HG03060 (cell line): ENCODE measurements around the gene VWA7.

Source experiments
- ATAC-seq: cut with Tn5 transposase; IDR thresholded peaks from one replicate; pipeline ENCODE4 v1.9.1; 2021; ENCODE audit warnings: low read depth, moderate number of reproducible peaks; ENCODE audit not compliant: unreplicated experiment

Gene VWA7

DNA sequence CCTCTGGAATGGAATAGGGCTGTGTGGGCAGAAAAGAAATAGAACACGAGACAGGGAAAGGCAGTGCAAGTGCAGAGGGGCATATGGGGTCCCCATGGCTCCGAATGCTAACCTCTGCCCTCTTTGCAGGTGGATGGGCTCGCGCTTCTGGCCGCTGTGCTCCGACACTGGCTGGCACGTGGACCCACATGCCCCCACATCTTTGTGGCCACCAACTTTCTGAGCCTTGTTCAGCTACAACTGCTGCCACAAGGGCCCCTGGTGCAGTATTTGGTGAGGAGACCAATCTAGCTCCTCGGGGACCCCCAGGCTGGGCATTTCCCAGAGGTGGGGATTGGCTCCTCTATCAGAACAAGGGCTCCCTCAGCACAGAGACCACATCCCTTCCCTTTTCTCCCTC is 15.8 kb downstream of the VWA7 start:
- no peak for ATAC-seq

DNA sequence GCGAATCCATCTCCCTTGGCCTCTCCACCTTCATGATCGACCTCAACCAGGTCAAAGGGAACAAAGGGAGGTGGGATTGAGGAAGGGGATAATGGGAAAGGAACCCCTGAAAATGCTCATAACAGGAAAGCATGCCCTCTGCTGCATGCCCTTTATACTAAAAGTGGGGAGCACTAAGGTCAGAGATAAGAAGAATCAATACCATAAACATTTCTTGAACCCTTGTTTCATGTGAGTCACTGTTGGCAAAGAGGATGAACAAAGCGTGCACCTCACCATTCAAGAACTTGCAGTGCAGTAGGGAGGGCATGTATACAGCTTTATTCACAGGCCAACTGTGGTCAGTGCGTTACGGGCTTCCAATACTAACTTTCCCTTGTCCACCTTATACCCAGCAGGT is 16.3 kb downstream of the VWA7 start:
- ATAC-seq = no peak

DNA sequence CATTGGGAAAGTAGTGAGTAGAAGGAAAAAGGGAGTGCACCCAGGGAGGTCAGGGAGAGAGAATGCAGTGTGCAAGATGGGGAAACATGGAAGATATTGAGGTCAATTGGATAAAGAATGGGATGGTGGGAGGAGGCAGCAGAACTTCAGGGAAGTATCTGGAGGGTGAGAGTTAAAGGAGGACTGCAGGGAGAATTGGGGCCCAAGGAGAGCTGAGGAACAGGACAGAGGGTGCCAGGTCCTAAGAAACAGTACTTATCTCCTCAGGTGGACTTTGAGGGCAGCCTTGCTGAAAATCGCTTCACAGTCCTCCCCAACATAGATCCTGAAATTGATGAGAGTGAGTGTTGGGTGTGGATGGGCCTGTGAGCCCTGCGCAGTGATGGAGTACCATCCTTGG is 18.8 kb downstream of the VWA7 start:
- no peak for ATAC-seq

DNA sequence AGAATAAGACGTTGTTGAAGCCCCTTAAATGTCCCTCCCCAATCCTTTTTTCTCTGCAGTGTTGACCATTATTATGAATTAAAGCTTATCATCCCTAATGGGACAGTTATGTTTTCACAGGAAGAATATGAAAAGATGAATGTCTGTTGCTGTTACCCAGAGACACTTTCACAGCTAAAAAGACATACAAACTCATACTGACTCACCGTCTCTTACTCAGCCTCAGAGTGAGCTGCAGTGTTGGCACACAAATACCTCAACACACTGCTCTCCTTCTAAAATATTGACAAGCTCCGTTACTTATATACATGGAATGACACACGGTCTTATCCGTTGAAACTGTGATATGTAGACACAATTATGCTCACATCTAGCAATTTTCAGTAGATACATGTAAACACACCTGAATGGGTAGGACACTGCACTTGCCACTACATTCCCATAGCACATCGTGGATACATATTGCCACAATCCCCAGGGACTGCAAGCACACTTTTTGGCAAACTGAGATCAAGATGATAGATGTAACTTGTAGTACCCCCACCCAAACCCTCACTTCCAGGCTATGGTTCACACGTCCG is 24.3 kb downstream of the VWA7 start:
- no peak for ATAC-seq

DNA sequence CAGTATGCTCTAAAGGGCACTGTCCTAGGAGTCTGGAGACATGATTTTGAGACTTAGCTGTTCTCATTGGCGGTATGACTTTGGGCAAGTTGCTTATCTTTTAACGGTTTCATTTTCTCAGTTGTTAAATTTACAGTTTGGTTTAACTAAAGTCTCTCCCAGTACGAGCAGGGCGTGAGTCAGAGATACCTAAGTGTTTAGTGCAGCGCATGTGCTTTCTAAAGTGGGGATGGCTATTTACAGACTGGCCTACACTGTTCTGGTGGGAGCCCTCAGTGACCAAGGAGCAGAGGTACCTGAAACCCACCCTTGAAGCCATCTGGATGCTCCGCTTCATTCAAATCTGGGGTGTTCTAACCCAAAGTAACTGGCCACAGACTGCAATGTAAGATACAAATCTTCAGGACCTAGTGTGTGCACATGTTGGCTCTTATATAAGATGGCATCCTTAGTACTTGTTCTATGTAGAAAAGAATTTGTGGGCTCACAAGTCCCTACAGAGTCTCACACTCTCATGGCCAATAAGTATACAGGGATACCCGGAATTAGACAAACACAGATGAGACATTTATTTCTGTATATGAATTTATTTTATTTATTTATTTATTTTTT is 26.6 kb downstream of the VWA7 start:
- ATAC-seq = no peak

DNA sequence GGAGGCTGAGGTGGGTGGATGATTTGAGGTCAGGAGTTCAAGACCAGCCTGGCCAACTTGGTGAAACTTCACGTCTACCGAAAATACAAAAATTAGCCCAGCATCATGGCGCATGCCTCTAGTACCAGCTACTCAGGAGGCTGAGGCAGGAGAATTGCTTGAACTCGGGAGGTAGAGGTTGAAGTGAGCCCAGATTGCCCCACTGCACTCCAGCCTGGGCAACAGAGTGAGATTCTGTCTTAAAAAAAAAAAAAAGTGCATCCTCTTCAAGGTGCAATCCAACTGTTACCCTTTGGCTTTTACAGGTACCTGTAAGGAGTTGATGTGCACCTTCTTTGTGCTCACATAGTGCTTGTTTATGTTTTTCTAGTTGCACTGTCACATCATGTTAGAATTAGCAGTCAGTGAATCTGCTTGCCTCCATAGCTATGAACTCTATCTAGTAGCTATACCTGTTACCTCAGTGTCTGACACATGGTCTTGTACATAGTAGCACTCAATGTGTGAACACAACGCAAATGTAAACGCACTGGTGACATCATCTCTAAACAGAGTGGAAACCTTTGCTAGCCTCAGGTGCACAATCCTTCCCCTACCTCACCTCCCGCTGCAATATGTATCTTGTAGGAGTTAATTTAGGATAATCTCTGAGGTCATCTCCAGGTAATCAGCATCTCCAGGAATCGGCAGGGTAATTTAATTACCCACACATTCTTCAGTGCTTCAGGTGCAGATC is 27.7 kb downstream of the VWA7 start:
- no peak for ATAC-seq

DNA sequence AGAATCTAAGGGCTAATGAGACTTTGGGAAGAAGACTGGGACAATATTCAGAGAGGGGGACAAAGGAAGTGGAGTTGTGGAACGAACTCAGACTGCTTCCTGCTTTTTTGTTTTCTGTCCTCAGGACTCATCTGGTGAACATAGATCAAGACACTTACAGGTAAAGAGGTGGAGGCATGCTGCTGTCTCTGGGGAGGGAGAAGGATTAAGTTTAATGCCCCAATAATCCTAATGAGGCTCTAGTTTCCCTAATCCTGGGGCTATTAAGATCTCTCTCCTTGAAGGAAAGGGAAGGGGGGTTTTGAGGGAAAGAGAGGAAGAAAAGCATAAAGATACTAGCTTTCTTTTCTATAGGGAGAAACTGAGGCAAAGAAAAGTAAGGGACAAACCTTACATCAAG is 32.7 kb downstream of the VWA7 start:
- ATAC-seq = no peak

DNA sequence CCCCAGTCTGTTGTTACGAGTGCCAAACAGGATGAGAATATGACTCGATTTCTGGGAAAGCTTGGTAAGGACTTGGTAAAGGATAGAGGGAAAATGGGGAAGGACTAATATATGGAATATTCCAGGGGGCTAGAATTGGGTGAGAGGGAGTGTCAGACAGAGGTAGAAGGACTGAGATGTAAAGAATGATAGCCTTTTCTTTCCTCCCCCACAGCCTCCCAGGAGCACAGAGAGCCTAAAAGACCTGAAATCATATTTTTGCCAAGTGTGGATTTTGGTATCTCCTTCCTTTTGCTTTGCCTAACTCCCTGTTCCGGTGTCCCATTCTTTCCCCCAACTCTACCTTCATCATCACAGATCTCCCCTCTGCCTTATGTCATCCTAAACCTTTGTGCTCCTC is 34.2 kb downstream of the VWA7 start:
- ATAC-seq = no peak

DNA sequence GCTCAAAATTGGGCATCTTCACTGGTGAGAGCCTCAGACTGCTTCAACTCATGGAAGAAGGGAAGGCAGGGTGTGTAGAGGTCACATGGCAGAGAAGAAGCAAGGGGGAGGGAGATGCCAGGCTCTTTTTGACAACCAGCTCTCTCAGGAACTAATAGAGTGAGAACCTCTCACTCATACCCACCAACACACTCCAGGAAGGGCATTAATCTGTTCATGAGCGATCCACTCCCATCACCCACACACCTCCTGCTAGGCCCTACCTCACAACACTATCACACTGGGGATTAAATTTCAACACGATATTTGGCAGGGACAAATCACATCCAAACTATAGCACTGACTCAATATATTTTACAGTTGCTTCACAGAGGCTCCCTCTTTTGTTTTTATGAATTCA is 35.3 kb downstream of the VWA7 start:
- no peak for ATAC-seq

DNA sequence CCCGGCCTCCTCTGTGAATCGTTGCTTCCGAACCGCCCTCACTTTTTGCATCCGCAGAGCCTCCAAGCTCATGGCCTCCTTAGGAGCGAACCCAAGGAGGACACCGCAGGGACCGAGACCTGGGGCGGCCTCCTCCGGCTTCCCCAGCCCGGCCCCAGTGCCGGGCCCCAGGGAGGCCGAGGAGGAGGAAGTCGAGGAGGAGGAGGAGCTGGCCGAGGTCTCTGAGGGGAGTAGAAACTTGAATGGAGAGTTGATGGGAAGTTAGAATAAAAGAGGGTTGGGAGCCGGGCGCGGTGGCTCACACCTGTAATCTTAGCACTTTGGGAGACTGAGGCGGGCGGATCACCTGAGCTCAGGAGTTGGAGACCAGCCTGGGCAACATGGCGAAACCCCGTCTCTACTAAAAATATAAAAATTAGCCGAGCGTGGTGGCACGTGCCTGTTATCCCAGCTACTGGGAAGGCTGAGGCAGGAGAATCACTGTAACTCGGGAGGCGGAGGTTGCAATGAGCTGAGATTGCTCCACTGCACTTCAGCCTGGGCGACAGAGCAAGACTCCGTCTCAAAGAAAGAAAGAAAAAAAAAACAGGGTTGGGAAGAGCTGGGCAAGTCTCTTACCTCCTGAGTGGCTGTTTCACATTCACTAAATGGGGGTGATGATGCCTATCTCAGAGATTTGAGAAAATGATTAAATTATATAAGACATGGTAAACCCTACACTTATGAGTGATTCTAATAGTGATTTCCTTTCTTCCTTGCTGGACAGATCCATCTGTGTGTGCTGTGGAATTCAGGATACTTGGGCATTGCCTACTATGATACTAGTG is 36.5 kb downstream of the VWA7 start:
- ATAC-seq = no peak

DNA sequence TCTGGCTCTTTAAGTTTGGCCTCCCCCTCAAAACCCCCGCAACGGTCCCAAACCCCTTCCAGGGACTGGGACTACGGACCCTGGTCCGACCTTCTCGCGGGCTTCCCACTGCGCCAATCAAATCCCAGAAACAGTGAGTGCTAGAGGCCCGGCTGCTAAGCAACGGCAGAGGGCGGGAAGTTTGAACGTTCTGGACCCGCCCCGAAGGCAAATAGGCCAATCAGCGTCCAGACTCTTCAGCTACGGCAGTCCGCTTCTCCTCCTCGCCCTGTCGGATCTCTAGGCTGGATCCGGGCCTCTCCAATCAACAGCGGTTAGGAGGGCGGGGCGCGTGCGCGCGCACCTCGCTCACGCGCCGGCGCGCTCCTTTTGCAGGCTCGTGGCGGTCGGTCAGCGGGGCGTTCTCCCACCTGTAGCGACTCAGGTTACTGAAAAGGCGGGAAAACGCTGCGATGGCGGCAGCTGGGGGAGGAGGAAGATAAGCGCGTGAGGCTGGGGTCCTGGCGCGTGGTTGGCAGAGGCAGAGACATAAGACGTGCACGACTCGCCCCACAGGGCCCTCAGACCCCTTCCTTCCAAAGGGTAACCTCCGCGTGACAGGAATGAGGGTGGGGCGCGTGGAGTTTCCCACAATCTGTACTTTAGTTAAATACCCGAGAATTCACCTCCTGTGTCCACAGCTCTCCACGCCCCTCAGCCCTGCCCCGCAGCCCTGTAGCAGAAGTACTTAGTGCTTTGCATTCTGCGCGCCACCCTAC is 37.3 kb downstream of the VWA7 start, which contains the start of gene MSH5:
TSS of gene MSH5 (plus strand) at position 367 of the 758 bp plus-strand sequence. CDS start 462 bp downstream, outside the sequence.
- peak; percentile 46 for ATAC-seq

DNA sequence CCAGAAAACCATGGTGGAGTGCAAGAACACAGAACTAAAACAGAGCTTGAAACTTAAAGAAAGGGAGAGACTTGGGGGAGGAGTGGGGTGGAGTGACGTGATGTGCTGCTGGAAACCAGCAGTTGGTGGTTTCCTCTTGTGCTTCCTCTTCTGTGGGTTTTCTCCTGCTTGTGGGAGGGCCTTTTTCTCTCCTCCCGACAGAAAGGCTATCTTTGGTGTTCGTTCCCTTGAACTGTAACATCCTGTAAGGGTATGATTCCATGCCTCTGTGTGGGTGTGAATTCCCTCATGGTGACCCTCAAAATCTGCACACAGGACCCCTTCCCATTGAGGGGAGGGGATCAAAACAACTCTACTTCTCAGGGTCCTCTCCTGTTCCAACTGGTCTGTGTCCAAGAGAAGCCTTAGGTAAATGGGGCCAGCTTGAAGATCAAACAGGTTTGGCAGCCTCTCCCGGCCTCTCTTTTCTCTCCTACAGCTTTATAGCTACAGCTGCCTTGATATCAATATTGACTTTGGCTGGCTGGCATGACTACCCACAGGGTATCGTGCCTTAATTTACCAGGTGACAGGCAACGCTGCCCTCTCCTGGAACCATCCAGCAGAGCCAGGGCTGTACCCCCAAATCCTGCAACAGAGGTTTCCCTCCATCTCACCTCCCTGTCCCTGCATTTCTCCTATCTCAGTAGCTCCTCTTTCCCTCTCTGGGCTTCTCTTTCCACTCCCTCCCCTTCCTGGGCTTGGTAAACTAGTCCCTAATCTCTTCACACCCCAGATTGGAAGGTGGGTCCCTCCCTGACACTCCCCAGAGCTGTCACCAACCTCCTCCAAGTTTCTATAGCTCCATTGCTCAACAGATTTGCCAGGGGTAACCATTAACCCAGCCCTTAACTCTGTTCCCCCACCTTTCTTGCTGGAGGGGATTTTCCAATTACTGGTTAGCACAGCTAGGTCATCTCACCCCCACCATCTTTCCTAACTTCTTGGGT is 38.8 kb downstream of the VWA7 start:
- ATAC-seq = no peak

DNA sequence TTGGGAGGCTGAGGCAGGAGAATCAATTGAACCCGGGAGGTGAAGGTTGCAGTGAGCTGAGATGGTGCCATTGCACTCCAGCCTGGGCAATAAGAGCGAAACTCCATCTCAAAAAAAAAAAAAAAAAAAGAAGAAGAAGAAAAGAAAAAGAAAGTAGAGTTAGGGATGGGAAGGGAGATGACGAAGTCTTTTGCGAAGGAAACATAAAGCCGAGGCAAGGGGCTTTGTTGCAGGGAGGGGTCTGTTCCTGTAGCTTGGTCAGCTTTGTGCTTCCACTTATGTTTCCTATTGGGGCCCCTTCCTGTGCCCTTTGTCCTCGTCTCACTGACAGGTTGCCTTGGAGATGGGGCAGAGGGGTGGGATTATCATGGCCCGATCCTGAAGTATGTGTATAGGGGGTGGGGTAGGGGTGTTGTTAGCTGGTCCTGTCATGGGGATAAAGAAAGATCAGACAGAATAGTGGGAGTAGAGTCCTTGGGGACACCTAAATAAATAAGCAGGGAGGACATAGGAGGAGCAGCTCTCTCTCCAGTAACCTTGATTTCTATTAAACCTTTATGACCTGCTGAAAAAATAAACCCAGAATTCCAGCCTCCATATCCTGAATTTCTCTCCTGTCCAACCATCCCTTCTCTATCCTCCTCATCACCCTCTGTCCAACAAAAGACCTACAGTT is 39.7 kb downstream of the VWA7 start:
- ATAC-seq = no peak

DNA sequence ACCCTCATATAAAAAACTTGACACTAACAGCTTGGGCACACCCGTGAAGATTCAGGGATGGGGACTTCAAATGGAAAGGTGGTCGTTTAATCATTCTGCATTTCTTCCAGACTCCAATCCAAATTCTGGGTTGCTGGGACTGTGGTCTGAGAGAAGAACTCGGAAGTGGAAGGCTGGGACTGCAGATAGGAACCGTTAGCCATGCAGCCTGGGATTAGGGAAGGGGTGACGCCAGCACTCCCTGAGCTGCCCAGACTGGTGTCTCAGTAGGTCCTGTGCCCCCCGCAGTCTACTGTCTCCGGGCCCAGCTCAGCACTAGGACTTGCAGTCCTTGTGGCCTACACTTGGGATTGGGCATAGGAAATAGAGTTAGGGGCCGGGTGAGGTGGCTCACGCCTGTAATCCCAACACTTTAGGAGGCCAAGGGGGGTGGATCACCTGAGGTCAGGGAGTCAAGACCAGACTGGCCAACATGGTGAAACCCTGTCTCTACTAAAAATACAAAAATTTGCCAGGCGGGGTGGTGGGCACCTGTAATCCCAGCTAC is 40.3 kb downstream of the VWA7 start:
- ATAC-seq = no peak

DNA sequence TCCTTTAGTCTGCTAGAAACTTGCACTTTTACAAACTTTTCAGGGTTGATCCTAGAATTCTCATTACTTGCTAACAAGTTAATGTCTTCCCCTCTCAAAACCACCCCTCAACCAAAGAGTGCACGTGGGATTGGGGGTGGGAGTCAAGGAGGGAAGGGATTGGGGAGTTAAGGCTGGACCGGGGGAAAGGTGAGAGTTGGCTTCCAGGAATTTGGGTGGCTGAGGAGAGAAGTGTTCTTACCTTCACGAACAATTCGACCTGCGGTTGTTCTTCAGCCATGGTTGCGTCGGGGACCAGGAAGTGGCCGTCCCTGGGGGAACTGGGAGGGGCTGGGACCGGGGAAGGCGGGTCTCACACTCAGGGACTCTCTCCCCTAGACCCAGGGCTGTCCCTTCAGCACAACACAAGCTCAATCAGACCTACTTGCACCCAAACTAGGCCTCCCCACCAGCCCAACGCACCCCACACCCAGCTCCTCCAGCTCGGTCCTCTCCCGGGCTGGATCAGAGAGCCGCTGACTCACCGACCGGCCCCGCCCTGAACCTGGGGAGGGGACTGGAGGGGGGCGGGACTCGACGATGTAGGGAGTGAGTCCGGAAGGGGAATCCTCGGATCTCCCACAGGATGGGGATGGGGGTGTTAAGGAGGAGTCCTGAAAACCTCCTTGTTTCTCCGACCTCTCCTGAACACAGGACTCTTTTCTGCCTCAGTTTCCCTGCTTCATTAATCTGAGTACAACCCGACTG is 40.9 kb downstream of the VWA7 start, which contains the start of gene CLIC1:
TSS of gene CLIC1 (minus strand) at position 510 of the 747 bp plus-strand sequence. CDS start at position 280, 230 bp downstream.
- no peak for ATAC-seq

DNA sequence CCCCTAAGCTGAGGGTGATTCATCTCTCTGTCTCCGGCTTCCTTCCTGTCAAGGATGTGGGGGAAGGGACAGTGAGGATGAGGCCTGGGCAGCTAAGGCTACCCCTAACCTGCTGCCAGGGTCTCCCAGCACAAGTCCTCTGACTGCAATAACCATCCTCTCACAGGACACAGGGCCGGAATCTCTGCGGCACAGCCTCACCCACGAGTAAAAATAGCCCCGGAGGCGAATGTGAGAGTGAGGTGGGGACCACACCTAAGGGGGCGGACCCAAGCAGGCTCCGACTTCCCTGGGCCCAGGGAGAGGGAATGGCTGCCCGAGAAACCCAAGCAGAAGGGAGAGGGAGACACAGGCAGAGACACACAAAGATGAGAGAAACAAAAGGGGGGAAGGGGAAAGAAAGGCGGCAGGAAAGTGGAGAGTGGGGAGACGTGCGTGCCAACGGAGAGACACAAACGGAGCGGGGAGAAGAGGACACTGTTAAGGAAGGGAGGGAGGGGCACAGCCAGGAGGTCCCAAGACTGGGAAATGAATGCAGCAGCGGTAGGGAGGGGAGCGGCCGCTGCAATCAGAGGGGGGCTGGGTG is 42.2 kb downstream of the VWA7 start:
- ATAC-seq = no peak

DNA sequence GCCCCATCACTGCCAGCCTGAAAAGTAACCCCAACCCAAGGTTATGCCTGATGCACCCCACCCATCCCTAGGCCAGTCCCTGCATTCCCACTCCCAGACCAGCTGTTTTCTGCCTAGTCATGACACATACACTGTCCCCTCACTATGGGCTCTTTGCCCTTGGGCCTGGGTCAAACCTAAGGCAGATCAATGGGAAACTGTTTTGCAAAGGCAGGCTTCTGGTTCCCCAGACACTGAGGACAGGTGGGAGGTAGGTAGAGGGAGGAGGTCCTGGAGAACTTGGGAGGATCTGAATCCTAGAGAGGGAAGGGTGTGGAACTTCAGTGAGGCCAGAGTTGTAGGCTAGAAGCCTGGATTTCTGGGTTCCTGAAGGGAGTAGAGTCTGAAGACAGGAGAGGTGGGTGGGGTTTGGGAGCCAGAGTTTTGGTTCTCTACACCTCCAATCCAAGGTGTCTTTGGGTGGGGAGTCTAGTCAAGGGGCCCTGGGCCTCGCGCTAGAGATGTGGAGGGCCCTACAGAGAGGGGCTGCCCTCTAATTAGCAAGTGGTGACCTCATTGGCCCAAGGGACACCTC is 42.8 kb downstream of the VWA7 start:
- no peak for ATAC-seq
